Spleen (tissue), 7 donors: Measurements from ENCODE around the gene NRIP2.
A peak's percentile ranks its signal among the peaks of the same experiment; 100 is the strongest.

Experiments used
- POLR2A ChIP-seq, 3 donors: fragments of 450-650 bp; IDR thresholded peaks; one replicate each; pipeline ENCODE4 v1.5.1; 2017; ENCODE audit warnings: antibody characterized with exemption in 3 of 3, mild to moderate bottlenecking in 1 of 3
- POLR2AphosphoS5 ChIP-seq, 3 donors: sonication (generic); formaldehyde crosslinking; IDR thresholded peaks; one replicate each; pipeline ENCODE4 v1.5.1; 2017; ENCODE audit warnings: antibody characterized with exemption in 3 of 3
- TF ChIP-seq, protein P1 (sequence below), 11 experiments: fragments of 200-600 bp in 7 of 11; fragments of 450-650 bp in 4 of 11; sonication (generic) in 4 of 11; IDR thresholded peaks in 8 of 11; conservative IDR thresholded peaks in 3 of 11; 1 replicate in 7 of 11; 2 replicates in 4 of 11; pipeline versions ENCODE4 v1.4.0 to v1.8.0; 2016 to 2021; ENCODE audit warnings: antibody characterized with exemption in 11 of 11, inconsistent platforms in 4 of 11, mild to moderate bottlenecking in 1 of 11
- donor health status: DM: no; HTN: no; CAD: no; lungs with moderate emphysema.
- donor health status: DM: no; HTN: no; CAD: no.
- donor health status: DM: no; HTN: no; CAD: no.

DNA sequence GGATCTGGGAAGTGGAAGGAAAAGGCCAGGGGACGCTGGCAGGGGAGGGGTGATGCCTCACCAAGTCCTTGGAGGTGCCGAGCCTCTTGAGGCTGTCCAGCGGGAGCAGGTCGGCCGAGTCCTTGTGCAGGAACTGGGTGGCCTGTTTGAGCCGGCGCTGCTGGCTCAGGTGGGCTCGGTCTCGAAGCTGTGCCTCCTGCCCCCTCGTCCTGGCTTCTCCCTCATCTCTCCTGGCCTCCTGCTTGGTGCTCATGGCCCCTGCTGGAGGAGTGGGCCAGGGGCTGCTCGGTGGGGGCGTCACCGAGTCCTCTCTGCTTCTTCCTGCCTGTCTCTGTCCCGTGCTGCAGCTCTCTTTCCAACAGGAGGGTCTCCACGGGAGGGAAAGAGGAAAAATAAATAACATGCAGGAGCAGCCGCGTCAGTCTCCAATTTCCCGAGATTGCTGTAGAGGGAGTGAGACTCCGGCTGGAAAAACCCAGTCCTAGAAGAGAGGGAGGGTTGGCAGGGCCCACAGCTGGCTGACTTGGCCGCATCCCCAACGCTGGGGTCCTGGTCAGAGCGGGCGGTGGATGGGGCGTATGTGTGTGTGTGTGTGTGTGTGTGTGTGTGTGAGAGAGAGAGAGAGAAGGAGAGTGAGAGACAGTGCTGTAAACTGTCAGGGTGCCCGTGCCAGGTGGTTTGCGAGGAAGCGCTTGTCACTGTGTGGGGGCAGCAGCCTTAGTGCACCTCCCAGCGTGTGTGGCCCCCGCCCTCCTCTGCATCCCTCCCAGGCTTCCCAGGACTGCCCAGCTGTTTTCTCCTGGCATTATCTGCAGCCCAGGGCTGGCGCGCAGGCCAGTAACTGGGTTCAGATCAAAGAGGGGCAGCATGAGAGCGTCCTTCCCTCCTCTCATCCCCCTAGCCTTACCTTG is at the start of gene NRIP2:
- TF ChIP-seq, protein P1, sequence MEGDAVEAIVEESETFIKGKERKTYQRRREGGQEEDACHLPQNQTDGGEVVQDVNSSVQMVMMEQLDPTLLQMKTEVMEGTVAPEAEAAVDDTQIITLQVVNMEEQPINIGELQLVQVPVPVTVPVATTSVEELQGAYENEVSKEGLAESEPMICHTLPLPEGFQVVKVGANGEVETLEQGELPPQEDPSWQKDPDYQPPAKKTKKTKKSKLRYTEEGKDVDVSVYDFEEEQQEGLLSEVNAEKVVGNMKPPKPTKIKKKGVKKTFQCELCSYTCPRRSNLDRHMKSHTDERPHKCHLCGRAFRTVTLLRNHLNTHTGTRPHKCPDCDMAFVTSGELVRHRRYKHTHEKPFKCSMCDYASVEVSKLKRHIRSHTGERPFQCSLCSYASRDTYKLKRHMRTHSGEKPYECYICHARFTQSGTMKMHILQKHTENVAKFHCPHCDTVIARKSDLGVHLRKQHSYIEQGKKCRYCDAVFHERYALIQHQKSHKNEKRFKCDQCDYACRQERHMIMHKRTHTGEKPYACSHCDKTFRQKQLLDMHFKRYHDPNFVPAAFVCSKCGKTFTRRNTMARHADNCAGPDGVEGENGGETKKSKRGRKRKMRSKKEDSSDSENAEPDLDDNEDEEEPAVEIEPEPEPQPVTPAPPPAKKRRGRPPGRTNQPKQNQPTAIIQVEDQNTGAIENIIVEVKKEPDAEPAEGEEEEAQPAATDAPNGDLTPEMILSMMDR (IDR thresholded peaks at IDR 0.05 in 8 of 11, conservative IDR thresholded peaks at IDR 0.05 in 3 of 11): peak in 1 of 11 experiments; percentile 12
- TF ChIP-seq POLR2A (IDR thresholded peaks at IDR 0.05): no peak
- peak in 2 of 3 donors; percentile 41 to 61 for TF ChIP-seq POLR2AphosphoS5 (IDR thresholded peaks at IDR 0.05)
